Mesenchymal stem cell (in vitro differentiated cells and primary cell): ENCODE data around the gene MFAP5. TPM values are rescaled to one million over a fixed set of nuclear protein-coding genes. Genes with fewer than 3 reads are reported as not detected.
A peak's percentile ranks its signal among the peaks of the same experiment; 100 is the strongest.

Experiments
- DNase-seq: peaks from one replicate; pipeline ENCODE4 v3.0.0-alpha.2; 2013
- H2AFZ ChIP-seq: one replicate; pipeline ENCODE4 v1.6.1; 2013; ENCODE audit warnings: low read depth, mild to moderate bottlenecking, control low read depth, inconsistent platforms, low read length, moderate library complexity
- H2AK5ac ChIP-seq: 2 replicates; pipeline ENCODE4 v1.6.1; 2013; ENCODE audit warnings: low read length, moderate library complexity, mild to moderate bottlenecking, inconsistent platforms; ENCODE audit not compliant: severe bottlenecking
- H2BK120ac ChIP-seq: one replicate; pipeline ENCODE4 v1.6.1; 2013; ENCODE audit warnings: low read depth, mild to moderate bottlenecking, inconsistent platforms, low read length, moderate library complexity
- H2BK12ac ChIP-seq, 2 experiments: one replicate each; pipeline ENCODE4 v1.6.1; 2013; ENCODE audit warnings: inconsistent platforms in 2 of 2, low read length in 2 of 2, mild to moderate bottlenecking in 2 of 2, moderate library complexity in 2 of 2, control low read depth in 1 of 2
- H2BK15ac ChIP-seq: one replicate; pipeline ENCODE4 v1.6.1; 2013; ENCODE audit warnings: mild to moderate bottlenecking, low read depth, inconsistent platforms; ENCODE audit not compliant: poor library complexity, severe bottlenecking
- H2BK5ac ChIP-seq: 2 replicates; pipeline ENCODE4 v1.6.1; 2013; ENCODE audit warnings: low read depth, mild to moderate bottlenecking, low read length, control low read depth, inconsistent platforms; ENCODE audit not compliant: poor library complexity, severe bottlenecking
- H3K14ac ChIP-seq, 2 experiments: one replicate each; pipeline ENCODE4 v1.6.1; 2013; ENCODE audit warnings: inconsistent platforms in 2 of 2, low read length in 2 of 2, control low read depth in 1 of 2, mild to moderate bottlenecking in 1 of 2, moderate library complexity in 1 of 2
- H3K18ac ChIP-seq, 2 experiments: one replicate each; pipeline ENCODE4 v1.6.1; 2013; ENCODE audit warnings: inconsistent platforms in 2 of 2, low read length in 2 of 2, control low read depth in 1 of 2, low read depth in 1 of 2, mild to moderate bottlenecking in 1 of 2
- H3K23ac ChIP-seq, 2 experiments: one replicate each; pipeline ENCODE4 v1.6.1; 2013; ENCODE audit warnings: inconsistent platforms in 2 of 2, low read length in 2 of 2, mild to moderate bottlenecking in 2 of 2, moderate library complexity in 2 of 2, control low read depth in 1 of 2
- H3K27ac ChIP-seq: 2 replicates; pipeline ENCODE4 v1.5.1; 2013; ENCODE audit warnings: mild to moderate bottlenecking, moderate library complexity, low read length, control low read depth, inconsistent platforms; ENCODE audit not compliant: poor library complexity, severe bottlenecking
- H3K27me3 ChIP-seq, 2 experiments: 2 replicates each; pipeline versions ENCODE4 v1.6.1 to v1.7.0; 2013; ENCODE audit warnings: low read length in 2 of 2, mild to moderate bottlenecking in 2 of 2, moderate library complexity in 2 of 2, control low read depth in 1 of 2, inconsistent platforms in 1 of 2; ENCODE audit not compliant: control insufficient read depth in 1 of 2, insufficient read depth in 1 of 2
- H3K36me3 ChIP-seq, 2 experiments: 2 replicates each; pipeline versions ENCODE4 v1.6.1 to v1.7.0; 2013; ENCODE audit warnings: low read length in 2 of 2, control low read depth in 1 of 2, inconsistent platforms in 1 of 2, low read depth in 1 of 2, mild to moderate bottlenecking in 1 of 2; ENCODE audit not compliant: insufficient read depth in 2 of 2, control insufficient read depth in 1 of 2
- H3K4ac ChIP-seq, 2 experiments: one replicate each; pipeline ENCODE4 v1.6.1; 2013; ENCODE audit warnings: inconsistent platforms in 2 of 2, low read length in 2 of 2, mild to moderate bottlenecking in 2 of 2, moderate library complexity in 2 of 2, control low read depth in 1 of 2, low read depth in 1 of 2
- H3K4me1 ChIP-seq: 2 replicates; pipeline ENCODE4 v1.6.1; 2013; ENCODE audit warnings: low read depth, low read length, control low read depth; ENCODE audit not compliant: control insufficient read depth, insufficient read depth
- H3K4me2 ChIP-seq: 2 replicates; pipeline ENCODE4 v1.6.1; 2013; ENCODE audit warnings: low read length, mild to moderate bottlenecking, inconsistent platforms; ENCODE audit not compliant: poor library complexity, severe bottlenecking
- H3K4me3 ChIP-seq, 2 experiments: 2 replicates each; pipeline versions ENCODE4 v1.5.1 to v1.7.0; 2013; ENCODE audit warnings: low read length in 2 of 2, mild to moderate bottlenecking in 2 of 2, control low read depth in 1 of 2, low read depth in 1 of 2; ENCODE audit not compliant: insufficient read depth in 1 of 2
- H3K79me1 ChIP-seq: replicated peaks from 2 replicates; pipeline ENCODE4 v1.6.1; 2013; ENCODE audit warnings: mild to moderate bottlenecking, control low read depth, low read length, inconsistent platforms; ENCODE audit not compliant: poor library complexity, severe bottlenecking
- H3K9ac ChIP-seq: 2 replicates; pipeline ENCODE4 v1.7.0; 2013; ENCODE audit warnings: mild to moderate bottlenecking, low read length, moderate library complexity
- H3K9me3 ChIP-seq: 2 replicates; pipeline ENCODE4 v1.7.0; 2013; ENCODE audit warnings: mild to moderate bottlenecking, low read length; ENCODE audit not compliant: control insufficient read depth
- H4K8ac ChIP-seq: one replicate; pipeline ENCODE4 v1.6.1; 2013; ENCODE audit warnings: inconsistent platforms, mild to moderate bottlenecking, low read length, moderate library complexity
- H4K91ac ChIP-seq: one replicate; pipeline ENCODE4 v1.6.1; 2013; ENCODE audit warnings: mild to moderate bottlenecking, low read length, inconsistent platforms
- WGBS: methylation state at CpG from one replicate; pipeline ENCODE4 v1.1.7; 2013; ENCODE audit warnings: mixed read lengths; 5-methylcytosine and 5-hydroxymethylcytosine counted together
- polyA plus RNA-seq, 2 experiments: library from polyadenylated mRNA; stranded (reverse); fragments of 200-250 nt; gene quantifications; one replicate each; pipeline ENCODE4 v1.2.3, GENCODE V29; 2013

Gene MFAP5
- polyA plus RNA-seq (2013, experiment 1 of 2): 0.12 TPM
- not detected for polyA plus RNA-seq (2013, experiment 2 of 2)

GRCh38 chr12:8662593-8662992 is at the start of gene MFAP5:
Gene MFAP5 (minus strand): TSS chr12:8662826. CDS start chr12:8662104, 722 bp downstream.
- H3K27ac ChIP-seq: no peak within 1 kb of the TSS
- H4K91ac ChIP-seq: no peak within 1 kb of the TSS
- no peak within 1 kb of the TSS for H2AFZ ChIP-seq
- no peak within 1 kb of the TSS for H3K23ac ChIP-seq
- peaks cover 0 to 3% of the 10 kb centered on the region in 2 experiments for H3K36me3 ChIP-seq
- no peak within 1 kb of the TSS for H2BK120ac ChIP-seq
- H3K27me3 ChIP-seq: peaks cover 0 to 6% of the 10 kb centered on the region in 2 experiments
- WGBS: 80% methylated on average over 6 of the region's 6 CpGs
- H3K79me1 ChIP-seq: no peaks in the 10 kb centered on the region
- H3K4ac ChIP-seq: no peak within 1 kb of the TSS
- H3K4me1 ChIP-seq: peaks cover 1% of the 10 kb centered on the region
- no peak for DNase-seq
- H2BK15ac ChIP-seq: no peak within 1 kb of the TSS
- no peak within 1 kb of the TSS for H3K18ac ChIP-seq
- no peak within 1 kb of the TSS for H4K8ac ChIP-seq
- peak within 1 kb of the TSS; percentile 46 for H2AK5ac ChIP-seq
- peak within 1 kb of the TSS; percentile 94 for H3K9ac ChIP-seq
- no peak within 1 kb of the TSS for H3K4me2 ChIP-seq
- H2BK12ac ChIP-seq: no peak within 1 kb of the TSS
- no peak within 1 kb of the TSS for H2BK5ac ChIP-seq
- H3K9me3 ChIP-seq: no peaks in the 10 kb centered on the region
- H3K14ac ChIP-seq: no peak within 1 kb of the TSS
- peak within 1 kb of the TSS in 1 of 2 experiments; percentile 86 for H3K4me3 ChIP-seq

GRCh38 chr12:8709124-8709830 is 46.7 kb upstream of the MFAP5 start:
- Histone ChIP-seq H3K27me3 (no peaks in the 10 kb centered on the region), H3K14ac (peak overlapping the region in 1 of 2 experiments; percentile 9), H4K8ac (no peak overlapping the region), H3K4me2 (no peak overlapping the region), H3K23ac (no peak overlapping the region), H2BK15ac (no peak overlapping the region), H3K27ac (no peak overlapping the region), H3K4ac (no peak overlapping the region), H2BK5ac (no peak overlapping the region), H3K36me3 (peaks cover 0 to 5% of the 10 kb centered on the region in 2 experiments), H2BK120ac (no peak overlapping the region), H3K4me3 (peak overlapping the region in 1 of 2 experiments; percentile 80), H3K18ac (no peak overlapping the region), H4K91ac (no peak overlapping the region), H2BK12ac (no peak overlapping the region), H3K9me3 (no peaks in the 10 kb centered on the region), H2AFZ (no peak overlapping the region), H3K79me1 (peaks cover 18% of the 10 kb centered on the region), H2AK5ac (no peak overlapping the region), H3K9ac (peak overlapping the region; percentile 79), H3K4me1 (peaks cover 6% of the 10 kb centered on the region)
- 98% methylated on average over 4 of the region's 6 CpGs for WGBS
- peak; percentile 38 for DNase-seq

GRCh38 chr12:8702159-8702558 is 39.5 kb upstream of the MFAP5 start:
- Histone ChIP-seq H3K4ac (no peak overlapping the region), H3K9ac (no peak overlapping the region), H2BK5ac (no peak overlapping the region), H3K4me2 (no peak overlapping the region), H3K36me3 (peaks cover 0 to 2% of the 10 kb centered on the region in 2 experiments), H4K8ac (no peak overlapping the region), H3K27me3 (no peaks in the 10 kb centered on the region), H3K27ac (no peak overlapping the region), H3K23ac (no peak overlapping the region), H3K4me1 (no peaks in the 10 kb centered on the region), H2BK120ac (no peak overlapping the region), H3K18ac (no peak overlapping the region), H2AK5ac (no peak overlapping the region), H3K4me3 (no peak overlapping the region), H2BK12ac (no peak overlapping the region), H3K9me3 (no peaks in the 10 kb centered on the region), H2BK15ac (no peak overlapping the region), H3K14ac (no peak overlapping the region), H3K79me1 (peaks cover 7% of the 10 kb centered on the region), H4K91ac (no peak overlapping the region), H2AFZ (no peak overlapping the region)
- 90% methylated on average over 1 of the region's 4 CpGs for WGBS
- no peak for DNase-seq

- Histone ChIP-seq H2BK5ac (no peak overlapping the region), H3K9me3 (no peaks in the 10 kb centered on the region), H3K27me3 (no peaks in the 10 kb centered on the region), H3K4me3 (no peak overlapping the region), H3K27ac (no peak overlapping the region), H3K36me3 (no peaks in the 10 kb centered on the region), H3K9ac (peak overlapping the region; percentile 52), H3K23ac (no peak overlapping the region), H3K18ac (no peak overlapping the region), H3K4me2 (no peak overlapping the region), H4K91ac (no peak overlapping the region), H2AK5ac (no peak overlapping the region), H2BK120ac (no peak overlapping the region), H3K4me1 (peaks cover 2% of the 10 kb centered on the region), H4K8ac (no peak overlapping the region), H3K14ac (no peak overlapping the region), H2BK12ac (no peak overlapping the region), H2BK15ac (no peak overlapping the region), H2AFZ (no peak overlapping the region), H3K79me1 (peaks cover 5% of the 10 kb centered on the region), H3K4ac (no peak overlapping the region)
- DNase-seq: no peak
- 97% methylated on average over 4 of the region's 6 CpGs for WGBS
Measured at GRCh38 chr12:8701046-8701660, 38.5 kb upstream of the MFAP5 start.
